ENCODE data around the gene COG5. TPM values are rescaled to one million over a fixed set of nuclear protein-coding genes. Genes with fewer than 3 reads are reported as not detected.

COG5 gene
- total and polyA plus RNA-seq, 2 of the 4 experiments (the other 2 are of a cell fraction), result 18.5 to 27.4 TPM

GRCh38 chr7:107505997-107506673 is 57.6 kb downstream of the COG5 start:
- Histone ChIP-seq H3K23ac (ENCODE audit: low read depth, low read length) (no peak overlapping the region), H3K4me1 (ENCODE audit: control insufficient read depth, insufficient read depth, low read length) (peaks cover 3% of the 10 kb centered on the region; the same call in 1 of the 2 replicates), H3K9ac (ENCODE audit: low read depth, low read length) (no peak overlapping the region), H2BK20ac (ENCODE audit: low read depth, low read length) (no peak overlapping the region), H2AFZ (replicated peaks; ENCODE audit: low read length, poor library complexity) (no peak overlapping the region), H3K4me2 (ENCODE audit: low read depth, low read length) (no peak overlapping the region), H3K4me3 (ENCODE audit: insufficient read depth, low read depth, low read length) (no peak overlapping the region), H3K79me1 (ENCODE audit: low read depth in 1 of 2, low read length in 2 of 2) (peaks cover 14 to 15% of the 10 kb centered on the region in 2 experiments), H3K18ac (ENCODE audit: low read depth, low read length) (no peak overlapping the region), H4K20me1 (ENCODE audit: insufficient read depth, low read length) (0 out of 2 replicates have a peak, but pooled peaks cover 11% of the 10 kb centered on the region), H3K36me3 (ENCODE audit: control insufficient read depth, insufficient read depth, low read length) (no peaks in the 10 kb centered on the region), H2BK120ac (ENCODE audit: low read depth, low read length) (no peak overlapping the region), H2BK5ac (ENCODE audit: low read depth, low read length, poor library complexity, severe bottlenecking) (no peak overlapping the region), H3K9me1 (ENCODE audit: insufficient read depth, low read length) (peaks cover 2% of the 10 kb centered on the region; the same call in 1 of the 2 replicates), H4K5ac (ENCODE audit: low read depth, low read length) (no peak overlapping the region), H2AK9ac (replicated peaks; ENCODE audit: low read depth, low read length, poor library complexity) (no peak overlapping the region), H3K14ac (replicated peaks; ENCODE audit: low read depth, low read length) (no peak overlapping the region), H2AK5ac (ENCODE audit: low read depth, low read length) (no peak overlapping the region), H2BK15ac (ENCODE audit: low read depth, low read length) (no peak overlapping the region), H3K27ac (ENCODE audit: insufficient read depth, low read length) (no peak overlapping the region), H3K56ac (ENCODE audit: extremely low read depth, insufficient read depth, low read length) (no peak overlapping the region), H3K27me3 (ENCODE audit: control insufficient read depth, insufficient read depth, low read length) (no peaks in the 10 kb centered on the region), H3K4ac (ENCODE audit: low read depth, low read length) (no peak overlapping the region), H4K91ac (ENCODE audit: insufficient read depth, low read depth, low read length) (no peak overlapping the region), H4K8ac (ENCODE audit: low read depth in 2 of 2, low read length in 2 of 2) (no peak overlapping the region), H3K9me3 (ENCODE audit: control insufficient read depth, insufficient read depth, low read length) (peaks cover 2% of the 10 kb centered on the region; the same call in 1 of the 2 replicates)
- ChIA-PET CTCF (no interaction called here), POLR2A (ENCODE audit: unreplicated experiment) (no interaction called here)
- intact Hi-C loops (cut with micrococcal nuclease) (no loop called here), in situ Hi-C loops (cut with MboI; ENCODE audit: low sequenced_read_pairs) (no loop called here), dilution Hi-C loops (cut with HindIII; ENCODE audit: low sequenced_read_pairs, unreplicated experiment) (no loop called here)
- DNase-seq (peak; percentile 16), ATAC-seq (ENCODE audit: low read depth) (no peak)
- WGBS, 2 experiments (ENCODE audit: extremely low coverage in 2 of 2, insufficient read length in 1 of 2), result no CpG with 5 or more reads among the region's 2 CpGs
- BruUV-seq (replicated peaks), result no TSS peak
- TF ChIP-seq CTCF (conservative IDR thresholded peaks at IDR 0.05; ENCODE audit: low read depth, low read length), result no peak
- TF ChIP-seq SMC3 (IDR thresholded peaks at IDR 0.05; ENCODE audit: low read depth, low read length), result no peak
- TF ChIP-seq USF2 (IDR thresholded peaks at IDR 0.05; ENCODE audit: low read depth, low read length), result no peak
- no peak for TF ChIP-seq CEBPB (IDR thresholded peaks at IDR 0.05; ENCODE audit: low read depth, low read length)
- TF ChIP-seq FOS (IDR thresholded peaks at IDR 0.05; ENCODE audit: low read depth, low read length), result no peak
- TF ChIP-seq MAZ (IDR thresholded peaks at IDR 0.05; ENCODE audit: borderline replicate concordance, low read depth, low read length), result no peak

Data from IMR-90 (cell line).